NCI-H2196 treated with DMSO at 0.1 percent for 48 hours (cell line): ENCODE results near the gene SYAP1.
"Not testable (repeated sequence)": the region's sequence is repeated elsewhere in the genome, so short reads cannot be mapped to it uniquely, and the experiment has no call there.

Source experiments
- DNase-seq: peaks from one replicate; lab custom pipeline; 2025; ENCODE audit not compliant: unreplicated experiment; lab: John Stamatoyannopoulos, UW

SYAP1 gene

GRCh38 chrX:16778993-16779392, 59.6 kb downstream of the SYAP1 start:
- DNase-seq: no peak

GRCh38 chrX:16779815-16780214, 60.4 kb downstream of the SYAP1 start:
- not testable (repeated sequence) for DNase-seq

- no peak for DNase-seq
Measured at GRCh38 chrX:16783452-16783851, 64.0 kb downstream of the SYAP1 start.

GRCh38 chrX:16784440-16784839, 65.0 kb downstream of the SYAP1 start:
- DNase-seq: not testable (repeated sequence)

GRCh38 chrX:16785247-16786138, 66.1 kb downstream of the SYAP1 start:
- DNase-seq: no peak

GRCh38 chrX:16786139-16786790, 66.9 kb downstream of the SYAP1 start, which contains the start of gene TXLNG:
TXLNG (plus strand) TSS chrX:16786466; CDS start chrX:16786488, 22 bp downstream.
- DNase-seq: peak; percentile 87

GRCh38 chrX:16786791-16787735, 67.7 kb downstream of the SYAP1 start:
- no peak for DNase-seq

- no peak for DNase-seq
Measured at GRCh38 chrX:16788477-16788876, 69.1 kb downstream of the SYAP1 start.

- DNase-seq: no peak
Measured at GRCh38 chrX:16796298-16796697, 76.9 kb downstream of the SYAP1 start.

- DNase-seq: no peak
Measured at GRCh38 chrX:16797358-16797757, 77.9 kb downstream of the SYAP1 start.

GRCh38 chrX:16797841-16798240, 78.4 kb downstream of the SYAP1 start:
- DNase-seq: no peak

- no peak for DNase-seq
Measured at GRCh38 chrX:16804923-16805464, 85.6 kb downstream of the SYAP1 start.

- peak; percentile 1 for DNase-seq
Measured at GRCh38 chrX:16807548-16807947, 88.1 kb downstream of the SYAP1 start.

GRCh38 chrX:16807976-16808542, 88.6 kb downstream of the SYAP1 start:
- DNase-seq: no peak

GRCh38 chrX:16814597-16814996, 95.2 kb downstream of the SYAP1 start:
- DNase-seq: no peak
